Posterior vena cava (tissue), 2 donors: Measurements from ENCODE around the gene TIMP1. TPM values are rescaled to one million over a fixed set of nuclear protein-coding genes. Genes with fewer than 3 reads are reported as not detected.
"Not testable (repeated sequence)": the region's sequence is repeated elsewhere in the genome, so short reads cannot be mapped to it uniquely, and the experiment has no call there.

ENCODE experiments used
- DNase-seq: peaks from one replicate; pipeline ENCODE4 v3.0.0-alpha.2; 2020; ENCODE audit warnings: low spot score
- intact Hi-C, 2 donors: fragments of 100-400 bp; cut with DNase I; formaldehyde crosslinking; loops; one replicate each; pipeline versions ENCODE4 v1.14.1 to v1.14.2; 2022 to 2023
- total RNA-seq, 2 donors: library from RNA; stranded (reverse); fragmentation: NEBNext Ultra II Directional; extraction: Animal tissue kit (Norgen Biotek cat#: 25700); gene quantifications; one replicate each; pipeline ENCODE4 v1.2.1, GENCODE V29; 2021
- donor health status: DM: yes; HTN: yes; CAD: no.
- donor health status: DM: yes; HTN: yes; CAD: no.

The TIMP1 gene
- total RNA-seq, 2 donors from 2014 or later: 1,076 to 2,214 TPM

GRCh38 chrX:47593522-47593921 lies 11.3 kb downstream of the TIMP1 start:
- DNase-seq: no peak
- intact Hi-C loops: no loop called here

DNA sequence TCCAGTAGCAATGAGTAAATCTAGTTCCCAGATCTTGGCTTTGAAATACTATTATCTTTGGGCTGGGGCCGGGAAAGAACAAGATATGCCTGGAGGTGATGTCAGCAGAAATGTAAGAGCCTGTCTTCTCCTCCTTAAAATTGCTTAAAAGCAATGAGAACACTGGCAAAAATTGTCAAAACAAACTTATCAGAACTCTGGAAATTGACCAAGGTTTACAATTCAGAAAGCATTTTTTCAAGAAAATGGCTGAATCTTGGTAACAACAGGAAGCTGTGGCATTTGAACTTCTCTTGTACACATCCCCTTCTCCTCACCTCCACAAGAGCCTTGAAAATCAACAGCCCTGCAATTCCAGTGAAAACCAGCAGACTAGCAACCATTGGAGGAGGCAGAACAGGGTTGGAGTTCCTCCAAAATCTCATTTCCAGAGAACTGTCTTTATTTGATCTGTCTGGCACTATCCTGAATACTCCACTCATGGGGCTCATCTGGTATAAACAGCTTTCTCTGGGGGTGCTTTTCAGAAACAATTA lies 13.5 kb downstream of the TIMP1 start:
- intact Hi-C loops: no loop called here
- DNase-seq: peak; percentile 6

- no peak for DNase-seq
- intact Hi-C loops: no loop called here
Observed at GRCh38 chrX:47596256-47596655, 14.0 kb downstream of the TIMP1 start.

GRCh38 chrX:47597222-47597621 lies 15.0 kb downstream of the TIMP1 start:
- intact Hi-C loops: no loop called here
- no peak for DNase-seq

DNA sequence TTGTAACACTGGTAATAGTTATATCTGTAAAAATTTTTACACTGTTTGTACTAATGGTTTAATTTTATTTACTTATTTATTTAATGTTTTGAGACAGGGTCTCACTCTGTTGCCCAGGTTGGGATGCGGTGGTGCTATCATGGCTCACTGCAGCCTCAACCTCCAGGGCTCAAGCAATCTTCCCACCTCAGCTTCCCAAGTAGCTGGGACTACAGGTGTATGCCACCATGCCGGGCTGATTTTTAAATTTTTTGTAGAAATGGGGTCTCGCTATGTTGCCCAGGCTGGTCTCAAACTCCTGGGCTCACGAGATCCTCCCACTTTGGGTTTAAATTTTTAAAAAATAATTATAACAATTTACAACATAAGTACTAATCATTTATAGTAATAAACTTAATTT lies 20.9 kb downstream of the TIMP1 start:
- intact Hi-C loops: not testable (repeated sequence)
- DNase-seq: peak; percentile 4

- intact Hi-C loops: no loop called here
Observed at GRCh38 chrX:47605024-47605423, 22.8 kb downstream of the TIMP1 start.

GRCh38 chrX:47607091-47607490 lies 24.9 kb downstream of the TIMP1 start:
- intact Hi-C loops: no loop called here
- DNase-seq: no peak

More at GRCh38 chrX:47605024-47605423, 22.8 kb downstream of the TIMP1 start:
- DNase-seq: no peak

DNA sequence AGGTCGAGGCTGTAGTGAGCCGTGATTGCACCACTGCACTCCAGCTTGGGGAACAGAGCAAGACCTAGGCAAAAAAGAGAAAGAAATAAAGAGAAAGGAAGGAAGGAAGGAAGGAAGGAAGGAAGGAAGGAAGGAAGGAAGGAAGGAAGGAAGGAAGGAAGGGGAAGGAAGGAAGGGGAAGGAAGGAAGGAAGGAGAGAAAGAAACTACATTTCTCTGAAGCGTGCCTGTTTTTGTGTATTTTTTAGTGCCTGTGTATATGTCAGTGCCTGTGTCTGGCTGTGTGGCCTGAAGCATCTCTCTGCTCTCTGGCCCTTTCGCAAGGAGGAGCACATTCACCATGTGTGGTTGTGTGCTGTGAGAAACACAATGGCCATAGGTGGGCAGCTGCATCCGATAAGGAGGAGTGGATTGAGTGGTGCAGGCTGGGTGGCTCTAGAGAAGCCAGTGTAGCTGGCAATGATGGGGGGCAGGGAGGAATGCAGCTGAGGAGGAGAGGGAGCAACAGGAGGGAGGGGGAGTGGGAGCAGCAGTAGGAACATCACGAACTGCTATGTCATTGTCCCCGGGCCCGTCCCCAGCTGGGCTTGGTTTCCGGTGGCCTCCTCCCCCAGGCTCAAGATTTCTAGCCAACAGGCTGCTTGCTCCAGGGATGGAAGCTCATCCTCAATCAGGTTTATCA lies 26.0 kb downstream of the TIMP1 start:
- peak; percentile 76 for DNase-seq
- intact Hi-C loops: no loop called here

GRCh38 chrX:47610511-47610910 lies 28.3 kb downstream of the TIMP1 start:
- intact Hi-C loops: no loop called here

GRCh38 chrX:47611489-47611888 lies 29.3 kb downstream of the TIMP1 start:
- peak; percentile 2 for DNase-seq

More at GRCh38 chrX:47610511-47610910, 28.3 kb downstream of the TIMP1 start:
- DNase-seq: no peak

GRCh38 chrX:47611926-47612325 lies 29.7 kb downstream of the TIMP1 start:
- DNase-seq: peak; percentile 4
- intact Hi-C loops: no loop called here

More at GRCh38 chrX:47611489-47611888, 29.3 kb downstream of the TIMP1 start:
- intact Hi-C loops: no loop called here

DNA sequence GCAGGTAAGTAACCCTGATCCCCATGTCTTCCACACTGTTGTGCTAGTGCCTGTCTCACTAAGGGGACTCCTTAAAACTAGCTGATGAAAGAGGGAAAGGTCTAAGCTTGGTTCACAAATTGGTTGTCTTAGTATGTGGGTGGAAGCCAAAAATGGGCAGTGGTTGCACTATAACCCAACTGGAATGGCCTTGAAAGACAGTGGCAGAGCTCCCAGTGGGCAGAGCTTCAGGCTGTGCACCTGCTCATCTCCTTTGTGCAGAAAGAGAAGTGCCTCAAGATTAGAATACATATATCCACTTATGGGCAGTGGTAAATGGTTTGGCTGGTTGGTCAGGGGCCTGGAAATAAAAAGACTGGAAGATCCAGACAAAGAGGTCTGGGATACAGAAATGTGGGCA lies 30.2 kb downstream of the TIMP1 start:
- DNase-seq: peak; percentile 23
- intact Hi-C loops: no loop called here

GRCh38 chrX:47613082-47613481 lies 30.8 kb downstream of the TIMP1 start:
- intact Hi-C loops: no loop called here
- DNase-seq: peak; percentile 45

GRCh38 chrX:47614618-47615017 lies 32.4 kb downstream of the TIMP1 start:
- peak; percentile 6 for DNase-seq
- intact Hi-C loops: loop anchor here in 1 of 2 donors (1.0 kb wide), 1 partner anchor 42 kb away; no protein-coding TSS in a partner anchor

- intact Hi-C loops: no loop called here
Observed at GRCh38 chrX:47618923-47619485, 36.8 kb downstream of the TIMP1 start.

DNA sequence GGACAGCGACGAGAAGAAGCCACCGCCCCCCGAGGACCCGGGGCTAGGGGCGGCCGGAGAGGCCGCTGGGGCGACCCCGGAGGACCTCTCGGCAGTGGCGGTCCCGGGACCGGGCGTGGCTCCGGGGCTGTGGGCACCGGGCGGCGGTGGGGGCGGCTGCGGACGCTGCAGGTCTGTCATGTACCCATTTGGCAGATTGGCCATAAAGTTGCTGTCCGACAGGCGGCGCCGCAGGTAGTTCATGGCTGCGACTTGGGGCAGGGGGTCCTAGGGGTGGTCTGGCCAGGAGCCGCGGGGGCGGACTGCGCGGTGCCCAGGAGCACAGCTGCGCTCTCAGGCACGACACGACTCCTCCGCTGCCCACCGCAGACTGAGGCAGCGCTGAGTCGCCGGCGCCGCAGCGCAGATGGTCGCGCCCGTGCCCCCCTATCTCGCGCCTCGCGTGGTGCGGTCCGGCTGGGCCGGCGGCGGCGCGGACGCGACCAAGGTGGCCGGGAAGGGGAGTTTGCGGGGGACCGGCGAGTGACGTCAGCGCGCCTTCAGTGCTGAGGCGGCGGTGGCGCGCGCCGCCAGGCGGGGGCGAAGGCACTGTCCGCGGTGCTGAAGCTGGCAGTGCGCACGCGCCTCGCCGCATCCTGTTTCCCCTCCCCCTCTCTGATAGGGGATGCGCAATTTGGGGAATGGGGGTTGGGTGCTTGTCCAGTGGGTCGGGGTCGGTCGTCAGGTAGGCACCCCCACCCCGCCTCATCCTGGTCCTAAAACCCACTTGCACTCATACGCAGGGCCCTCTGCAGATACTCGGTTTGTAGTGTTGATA lies 37.5 kb downstream of the TIMP1 start, which contains the start of gene SYN1:
TSS of gene SYN1 (minus strand) at position 372 of the 817 bp plus-strand sequence. CDS start at position 243, 129 bp downstream.
- DNase-seq: peak; percentile 95
- intact Hi-C loops: no loop called here

More at GRCh38 chrX:47618923-47619485, 36.8 kb downstream of the TIMP1 start:
- peak; percentile 62 for DNase-seq

DNA sequence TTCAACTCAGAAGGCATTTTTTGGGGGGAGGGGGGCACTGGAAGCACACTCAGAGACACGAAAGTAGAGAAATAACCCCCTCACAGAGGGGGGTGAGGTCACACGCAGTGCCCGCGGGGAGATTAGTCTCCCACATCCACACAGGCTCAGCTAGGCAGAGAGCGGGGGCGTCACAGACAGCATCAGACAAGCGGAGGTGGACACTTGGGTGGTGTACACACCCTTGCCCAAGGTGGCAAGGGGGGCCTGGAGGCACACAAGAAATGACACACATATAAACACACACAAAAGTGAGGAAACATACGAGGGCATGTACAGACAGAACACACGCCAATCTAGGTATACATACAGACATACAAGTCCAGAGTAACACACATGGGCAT lies 38.1 kb downstream of the TIMP1 start:
- intact Hi-C loops: no loop called here
- DNase-seq: peak; percentile 48

DNA sequence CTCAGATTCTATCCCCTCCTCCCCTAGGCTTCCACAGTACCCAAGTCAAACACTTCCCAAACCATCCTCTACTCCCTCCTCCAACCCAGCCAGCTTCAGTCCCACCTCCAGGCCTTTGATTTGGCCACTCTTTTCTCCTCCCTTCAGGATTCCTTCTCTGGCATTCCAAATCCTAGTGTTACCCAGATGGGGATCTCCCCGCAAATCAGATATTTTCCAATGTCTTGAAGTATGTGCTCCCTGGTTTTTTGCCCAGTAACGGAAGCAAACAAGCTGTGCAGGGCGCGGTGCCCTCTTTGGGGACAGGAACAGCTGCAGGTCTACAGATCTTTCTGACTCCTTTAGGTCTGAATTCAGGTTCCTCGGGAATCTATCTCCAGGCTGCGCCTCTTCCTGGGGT lies 39.6 kb downstream of the TIMP1 start:
- peak; percentile 18 for DNase-seq

DNA sequence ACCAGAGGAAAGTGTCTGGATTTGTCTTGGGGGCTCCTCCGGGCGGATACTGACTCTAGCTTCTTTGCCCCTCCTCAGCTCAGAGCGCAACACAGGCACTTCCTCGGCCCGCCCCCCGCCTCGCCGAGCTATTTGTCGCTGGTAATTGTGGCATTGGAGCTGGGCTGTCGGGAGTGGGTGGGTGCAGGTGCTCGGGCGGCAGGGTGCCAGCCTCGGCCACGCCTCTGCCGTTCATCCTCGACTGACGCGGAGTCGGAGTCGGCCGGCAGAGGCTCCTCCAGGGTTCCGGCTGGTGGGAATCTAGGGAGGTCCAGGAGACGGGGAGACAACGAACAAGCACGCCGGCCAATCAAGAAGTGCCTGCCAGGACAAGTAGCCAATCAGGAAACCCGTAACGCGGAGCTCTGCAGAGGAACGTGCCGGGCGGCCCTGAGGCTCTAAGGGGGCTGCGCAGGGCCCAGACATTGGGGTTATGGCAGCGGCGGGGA lies 41.3 kb downstream of the TIMP1 start:
- intact Hi-C loops: no loop called here
- peak; percentile 84 for DNase-seq

More for the DNA sequence above, 39.6 kb downstream of the TIMP1 start:
- intact Hi-C loops: no loop called here

DNA sequence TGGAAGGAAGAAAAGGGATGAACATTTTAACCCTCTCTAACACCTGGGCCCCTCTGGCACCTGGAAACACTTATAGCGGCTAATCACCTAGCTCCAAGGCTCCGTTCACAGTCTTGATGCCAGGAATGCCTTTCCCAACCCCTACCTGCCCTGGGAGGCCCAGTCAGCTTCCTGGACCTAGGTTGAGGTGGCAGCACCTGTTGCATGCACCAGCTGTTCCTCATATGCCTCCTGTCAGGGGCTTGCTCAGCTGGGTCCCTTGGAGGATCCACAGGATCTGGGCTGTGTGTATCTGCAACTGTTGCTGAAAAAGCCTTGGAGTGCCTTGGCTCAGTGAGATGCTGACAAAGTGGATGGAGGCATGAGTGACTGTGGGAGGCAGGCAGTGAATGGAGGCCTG lies 43.1 kb downstream of the TIMP1 start:
- no peak for DNase-seq
- intact Hi-C loops: no loop called here
